HG02840 (cell line): ENCODE data around the gene SCARF1.

ENCODE experiments used
- ATAC-seq: cut with Tn5 transposase; IDR thresholded peaks from one replicate; pipeline ENCODE4 v1.9.1; 2021; ENCODE audit warnings: mild to moderate bottlenecking, moderate library complexity, moderate number of reproducible peaks; ENCODE audit not compliant: unreplicated experiment, low FRiP score

SCARF1 gene

GRCh38 chr17:1648963-1649843, 3.7 kb upstream of the SCARF1 start:
- ATAC-seq: peak; percentile 46

GRCh38 chr17:1648173-1648962, 2.8 kb upstream of the SCARF1 start:
- peak; percentile 20 for ATAC-seq

GRCh38 chr17:1647802-1648171, 2.3 kb upstream of the SCARF1 start:
- no peak for ATAC-seq

- ATAC-seq: no peak
Measured at GRCh38 chr17:1646199-1646875, 805 bp upstream of the SCARF1 start.

- ATAC-seq: no peak
Measured at GRCh38 chr17:1644493-1645206, 882 bp downstream of the SCARF1 start.

GRCh38 chr17:1643999-1644492, 1.5 kb downstream of the SCARF1 start:
- ATAC-seq: no peak

GRCh38 chr17:1643293-1643998, 2.1 kb downstream of the SCARF1 start:
- ATAC-seq: no peak

GRCh38 chr17:1641065-1641403, 4.5 kb downstream of the SCARF1 start:
- no peak for ATAC-seq

- ATAC-seq: no peak
Measured at GRCh38 chr17:1640329-1641064, 5.0 kb downstream of the SCARF1 start.

GRCh38 chr17:1639549-1640180, 5.9 kb downstream of the SCARF1 start:
- ATAC-seq: no peak

GRCh38 chr17:1638624-1639300, 6.8 kb downstream of the SCARF1 start:
- ATAC-seq: no peak

- ATAC-seq: no peak
Measured at GRCh38 chr17:1638171-1638590, 7.4 kb downstream of the SCARF1 start.

GRCh38 chr17:1636732-1637285, 8.7 kb downstream of the SCARF1 start:
- no peak for ATAC-seq

GRCh38 chr17:1635675-1636465, 9.7 kb downstream of the SCARF1 start:
- no peak for ATAC-seq

GRCh38 chr17:1634841-1635650, 10.5 kb downstream of the SCARF1 start:
- ATAC-seq: no peak

GRCh38 chr17:1630662-1631061, 14.9 kb downstream of the SCARF1 start:
- ATAC-seq: no peak
